K562 (cell line): ENCODE data around the gene ADARB2. TPM values are rescaled to one million over a fixed set of nuclear protein-coding genes. Genes with fewer than 3 reads are reported as not detected.

Experiments used
- ATAC-seq: fragments of 200-7000 bp; cut with Tn5 transposase; 3 replicates; pipeline ENCODE4 v1.9.1; 2020; ENCODE audit warnings: moderate library complexity
- BruUV-seq: library from RNA; stranded (reverse); fragments of 400-500 nt; replicated peaks from 2 replicates; lab custom pipeline; 2021; lab: Mats Ljungman, UMichigan
- CTCF ChIA-PET: fragments of 300-600 bp; formaldehyde crosslinking; extraction: SDS; loops from one replicate; lab custom pipeline; 2021; ENCODE audit warnings: low intra/inter-chr PET ratio; lab: Yijun Ruan, JAX
- POLR2A ChIA-PET: fragments of 300-600, 350-650 bp; sonication (Branson Sonifier 250); formaldehyde crosslinking; extraction: SDS; loops from one replicate; lab custom pipeline; 2021; ENCODE audit warnings: antibody characterized with exemption, inconsistent platforms; lab: Yijun Ruan, JAX
- DNase-seq, 4 experiments: peaks; one replicate each; pipeline versions ENCODE4 v3.0.0 to v3.0.0-alpha.2; 2011 to 2018; ENCODE audit warnings: low spot score in 3 of 4, mixed read lengths in 3 of 4; ENCODE audit errors: extremely low read depth in 1 of 4
- FAIRE-seq: peaks from 2 replicates; lab custom pipeline; 2011; peaks lifted over from hg19 to GRCh38; lab: Jason Lieb, UNC
- H2AFZ ChIP-seq: 2 replicates; pipeline ENCODE4 v1.6.0; 2011; ENCODE audit warnings: low read depth, low read length, control low read depth, inconsistent platforms
- H3K27ac ChIP-seq: fragments of 200-600 bp; 3 replicates; pipeline ENCODE4 v1.8.0; 2011; ENCODE audit warnings: low read depth, mild to moderate bottlenecking, control low read depth, inconsistent platforms, low read length, moderate library complexity, mixed read lengths; ENCODE audit errors: extremely low read depth
- H3K27me3 ChIP-seq, 2 experiments: fragments of 300-600 bp in 1 of 2; 2 replicates in 1 of 2; 3 replicates in 1 of 2; pipeline versions ENCODE4 v1.6.0 to v1.8.0; 2011; ENCODE audit warnings: inconsistent platforms in 2 of 2, low read length in 2 of 2, mild to moderate bottlenecking in 1 of 2, mixed read lengths in 1 of 2, moderate library complexity in 1 of 2; ENCODE audit not compliant: control insufficient read depth in 2 of 2, insufficient read depth in 2 of 2
- H3K36me3 ChIP-seq: fragments of 300-600 bp; 3 replicates; pipeline ENCODE4 v1.8.0; 2011; ENCODE audit warnings: mild to moderate bottlenecking, low read length, inconsistent platforms; ENCODE audit not compliant: control insufficient read depth, insufficient read depth
- H3K4me1 ChIP-seq, 2 experiments: fragments of 200-600 bp in 1 of 2; replicated peaks in 1 of 2; 2 replicates in 1 of 2; 3 replicates in 1 of 2; pipeline versions ENCODE4 v1.5.1 to v1.8.0; 2011; ENCODE audit warnings: inconsistent platforms in 2 of 2, low read length in 2 of 2, mild to moderate bottlenecking in 1 of 2, mixed read lengths in 1 of 2, moderate library complexity in 1 of 2; ENCODE audit not compliant: control insufficient read depth in 2 of 2, insufficient read depth in 2 of 2
- H3K4me2 ChIP-seq: 2 replicates; pipeline ENCODE4 v1.6.1; 2011; ENCODE audit warnings: low read length, control low read depth, inconsistent platforms, mixed read lengths; ENCODE audit not compliant: insufficient read depth
- H3K4me3 ChIP-seq: fragments of 200-600 bp; sonication (generic), shearing (Covaris generic); 2 replicates; pipeline ENCODE4 v1.5.1; 2016; ENCODE audit warnings: control low read depth, inconsistent platforms
- H3K79me2 ChIP-seq: fragments of 200-600 bp; 3 replicates; pipeline ENCODE4 v1.8.0; 2011; ENCODE audit warnings: low read length, inconsistent platforms; ENCODE audit not compliant: control insufficient read depth, insufficient read depth
- H3K9ac ChIP-seq, 2 experiments: 2 replicates each; pipeline versions ENCODE4 v1.6.0 to v1.6.1; 2011; ENCODE audit warnings: low read depth in 2 of 2, low read length in 2 of 2, control low read depth in 1 of 2, inconsistent platforms in 1 of 2, mild to moderate bottlenecking in 1 of 2, mixed read lengths in 1 of 2; ENCODE audit not compliant: insufficient read depth in 1 of 2
- H3K9me1 ChIP-seq: one replicate; pipeline ENCODE4 v1.6.0; 2011; ENCODE audit warnings: inconsistent platforms, mild to moderate bottlenecking, low read length, moderate library complexity; ENCODE audit not compliant: control insufficient read depth, insufficient read depth
- H3K9me3 ChIP-seq: replicated peaks from 2 replicates; pipeline ENCODE4 v1.5.1; 2011; ENCODE audit warnings: low read depth, low read length, inconsistent platforms; ENCODE audit not compliant: control insufficient read depth, insufficient read depth
- H4K20me1 ChIP-seq: replicated peaks from 2 replicates; pipeline ENCODE4 v1.6.1; 2011; ENCODE audit warnings: low read length, inconsistent platforms, mixed read lengths; ENCODE audit not compliant: control insufficient read depth, insufficient read depth
- LEF1 ChIP-seq: fragments of 450-650 bp; IDR thresholded peaks from 2 replicates; pipeline ENCODE4 v1.6.1; 2016; ENCODE audit warnings: mild to moderate bottlenecking
- MAFG ChIP-seq: fragments of 450-650 bp; conservative IDR thresholded peaks from 2 replicates; pipeline ENCODE4 v1.6.1; 2016; ENCODE audit warnings: missing genetic modification characterization, missing compliant biosample characterization
- MIER1 ChIP-seq: fragments of 450-650 bp; IDR thresholded peaks from 2 replicates; pipeline ENCODE4 v1.6.1; 2016; ENCODE audit warnings: antibody characterized with exemption, mild to moderate bottlenecking, low read depth
- RBM22 ChIP-seq: fragments of 200-400 bp; formaldehyde crosslinking; IDR thresholded peaks from 2 replicates; pipeline ENCODE4 v1.6.1; 2018; ENCODE audit warnings: low read length, low read depth; ENCODE audit not compliant: poor library complexity, severe bottlenecking
- TAF15 ChIP-seq: fragments of 200-400 bp; formaldehyde crosslinking; IDR thresholded peaks from 2 replicates; pipeline ENCODE4 v1.6.1; 2017; ENCODE audit warnings: mild to moderate bottlenecking, low read depth, low read length, moderate library complexity
- TCF7L2 ChIP-seq: fragments of 150-350 bp; IDR thresholded peaks from 2 replicates; pipeline ENCODE4 v1.6.1; 2016; ENCODE audit warnings: low read depth, mild to moderate bottlenecking, low read length, moderate library complexity
- ZNF274 ChIP-seq: IDR thresholded peaks from 2 replicates; pipeline ENCODE4 v1.6.1; 2011; ENCODE audit warnings: low read depth, mild to moderate bottlenecking, low read length, moderate library complexity, borderline replicate concordance
- ZNF282 ChIP-seq: sonication (generic); formaldehyde crosslinking; IDR thresholded peaks from 2 replicates; pipeline ENCODE4 v1.8.1; 2023; ENCODE audit warnings: missing genetic modification reagents
- ZNF764 ChIP-seq: fragments of 250-450 bp; sonication (Bioruptor Pico); IDR thresholded peaks from 2 replicates; pipeline ENCODE4 v1.4.0; 2020; ENCODE audit warnings: low read depth, mild to moderate bottlenecking, moderate library complexity
- WGBS: fragments of 100-300 bp; shearing (Covaris generic); methylation state at CpG from one replicate; pipeline ENCODE4 v1.1.6; 2016; ENCODE audit warnings: low coverage, mixed read lengths; ENCODE audit not compliant: insufficient coverage; ENCODE audit errors: missing lambda C conversion rate; 5-methylcytosine and 5-hydroxymethylcytosine counted together
- in situ Hi-C: fragments of 300-500 bp; cut with MboI; formaldehyde crosslinking; loops from 4 replicates; pipeline ENCODE4 v1.15.0; 2018; ENCODE audit warnings: inconsistent platforms, mixed read lengths
- intact Hi-C: fragments of 100-400 bp; cut with micrococcal nuclease; formaldehyde crosslinking; loops from 2 replicates; pipeline ENCODE4 v1.14.2; 2022
- polyA plus RNA-seq, 8 experiments: library from polyadenylated mRNA; depleted of rRNA in 4 of 8; stranded (reverse) in 5 of 8; unstranded in 3 of 8; fragments of >200 nt; fragmentation: Nextera tagmentation in 2 of 8; fragmentation: Illumina TruSeq in 1 of 8; extraction: Ambion mirVana in 2 of 8; extraction: Trizol in 1 of 8; gene quantifications; 2 replicates each; pipeline versions ENCODE4 v1.2.1 to v1.2.3, GENCODE V29; 2011 to 2014; ENCODE audit warnings: inconsistent platforms in 1 of 8, missing spikeins in 1 of 8
- total RNA-seq, 7 experiments: library from RNA; depleted of rRNA in 6 of 7; stranded (reverse); fragments of >200 nt in 6 of 7; fragmentation: Illumina TruSeq in 2 of 7; extraction: Trizol in 2 of 7; gene quantifications; 2 replicates each; pipeline versions ENCODE4 v1.2.1 to v1.2.3, GENCODE V29; 2011 to 2021; ENCODE audit warnings: low replicate concordance in 1 of 7
- TF ChIP-seq, protein P1 (sequence below): fragments of 450-650 bp; IDR thresholded peaks from 2 replicates; pipeline ENCODE4 v1.6.1; 2016; ENCODE audit warnings: mild to moderate bottlenecking, moderate library complexity

Gene ADARB2
- total and polyA plus RNA-seq, 9 of the 15 experiments (the other 6 are each of a cell fraction or from before 2014, with no cell fraction given): not detected

GRCh38 chr10:1274701-1275544, 462.4 kb downstream of the ADARB2 start:
- no TSS peak for BruUV-seq
- ChIA-PET POLR2A (interaction anchor here (0.6 kb wide), 1 partner anchor 589 kb away, joined by 3 read pairs; no protein-coding TSS in a partner anchor), CTCF (no interaction called here)
- no peak for FAIRE-seq
- no peaks in the 10 kb centered on the region for H3K36me3 ChIP-seq
- WGBS: 1% methylated on average over 14 of the region's 17 CpGs
- no peaks in the 10 kb centered on the region for H3K9me3 ChIP-seq
- no peak overlapping the region for H3K4me2 ChIP-seq
- in situ Hi-C loops: no loop called here
- no peak overlapping the region for H3K4me3 ChIP-seq
- no peak for ATAC-seq
- H3K4me1 ChIP-seq: no peaks in the 10 kb centered on the region
- H3K9ac ChIP-seq: no peak overlapping the region
- H4K20me1 ChIP-seq: peaks cover 9% of the 10 kb centered on the region; the same call in 1 of the 2 replicates
- no peak overlapping the region for H2AFZ ChIP-seq
- no peaks in the 10 kb centered on the region for H3K9me1 ChIP-seq
- no peak for DNase-seq
- H3K27me3 ChIP-seq: peaks cover 13 to 47% of the 10 kb centered on the region in 2 experiments; a peak in 3 of 5 replicates
- no peak overlapping the region for H3K27ac ChIP-seq
- intact Hi-C loops: no loop called here
- no peaks in the 10 kb centered on the region for H3K79me2 ChIP-seq
- TF ChIP-seq ZNF282: no peak
- TF ChIP-seq ZNF764: no peak
- no peak for TF ChIP-seq LEF1
- no peak for TF ChIP-seq MIER1
- TF ChIP-seq, protein P1, sequence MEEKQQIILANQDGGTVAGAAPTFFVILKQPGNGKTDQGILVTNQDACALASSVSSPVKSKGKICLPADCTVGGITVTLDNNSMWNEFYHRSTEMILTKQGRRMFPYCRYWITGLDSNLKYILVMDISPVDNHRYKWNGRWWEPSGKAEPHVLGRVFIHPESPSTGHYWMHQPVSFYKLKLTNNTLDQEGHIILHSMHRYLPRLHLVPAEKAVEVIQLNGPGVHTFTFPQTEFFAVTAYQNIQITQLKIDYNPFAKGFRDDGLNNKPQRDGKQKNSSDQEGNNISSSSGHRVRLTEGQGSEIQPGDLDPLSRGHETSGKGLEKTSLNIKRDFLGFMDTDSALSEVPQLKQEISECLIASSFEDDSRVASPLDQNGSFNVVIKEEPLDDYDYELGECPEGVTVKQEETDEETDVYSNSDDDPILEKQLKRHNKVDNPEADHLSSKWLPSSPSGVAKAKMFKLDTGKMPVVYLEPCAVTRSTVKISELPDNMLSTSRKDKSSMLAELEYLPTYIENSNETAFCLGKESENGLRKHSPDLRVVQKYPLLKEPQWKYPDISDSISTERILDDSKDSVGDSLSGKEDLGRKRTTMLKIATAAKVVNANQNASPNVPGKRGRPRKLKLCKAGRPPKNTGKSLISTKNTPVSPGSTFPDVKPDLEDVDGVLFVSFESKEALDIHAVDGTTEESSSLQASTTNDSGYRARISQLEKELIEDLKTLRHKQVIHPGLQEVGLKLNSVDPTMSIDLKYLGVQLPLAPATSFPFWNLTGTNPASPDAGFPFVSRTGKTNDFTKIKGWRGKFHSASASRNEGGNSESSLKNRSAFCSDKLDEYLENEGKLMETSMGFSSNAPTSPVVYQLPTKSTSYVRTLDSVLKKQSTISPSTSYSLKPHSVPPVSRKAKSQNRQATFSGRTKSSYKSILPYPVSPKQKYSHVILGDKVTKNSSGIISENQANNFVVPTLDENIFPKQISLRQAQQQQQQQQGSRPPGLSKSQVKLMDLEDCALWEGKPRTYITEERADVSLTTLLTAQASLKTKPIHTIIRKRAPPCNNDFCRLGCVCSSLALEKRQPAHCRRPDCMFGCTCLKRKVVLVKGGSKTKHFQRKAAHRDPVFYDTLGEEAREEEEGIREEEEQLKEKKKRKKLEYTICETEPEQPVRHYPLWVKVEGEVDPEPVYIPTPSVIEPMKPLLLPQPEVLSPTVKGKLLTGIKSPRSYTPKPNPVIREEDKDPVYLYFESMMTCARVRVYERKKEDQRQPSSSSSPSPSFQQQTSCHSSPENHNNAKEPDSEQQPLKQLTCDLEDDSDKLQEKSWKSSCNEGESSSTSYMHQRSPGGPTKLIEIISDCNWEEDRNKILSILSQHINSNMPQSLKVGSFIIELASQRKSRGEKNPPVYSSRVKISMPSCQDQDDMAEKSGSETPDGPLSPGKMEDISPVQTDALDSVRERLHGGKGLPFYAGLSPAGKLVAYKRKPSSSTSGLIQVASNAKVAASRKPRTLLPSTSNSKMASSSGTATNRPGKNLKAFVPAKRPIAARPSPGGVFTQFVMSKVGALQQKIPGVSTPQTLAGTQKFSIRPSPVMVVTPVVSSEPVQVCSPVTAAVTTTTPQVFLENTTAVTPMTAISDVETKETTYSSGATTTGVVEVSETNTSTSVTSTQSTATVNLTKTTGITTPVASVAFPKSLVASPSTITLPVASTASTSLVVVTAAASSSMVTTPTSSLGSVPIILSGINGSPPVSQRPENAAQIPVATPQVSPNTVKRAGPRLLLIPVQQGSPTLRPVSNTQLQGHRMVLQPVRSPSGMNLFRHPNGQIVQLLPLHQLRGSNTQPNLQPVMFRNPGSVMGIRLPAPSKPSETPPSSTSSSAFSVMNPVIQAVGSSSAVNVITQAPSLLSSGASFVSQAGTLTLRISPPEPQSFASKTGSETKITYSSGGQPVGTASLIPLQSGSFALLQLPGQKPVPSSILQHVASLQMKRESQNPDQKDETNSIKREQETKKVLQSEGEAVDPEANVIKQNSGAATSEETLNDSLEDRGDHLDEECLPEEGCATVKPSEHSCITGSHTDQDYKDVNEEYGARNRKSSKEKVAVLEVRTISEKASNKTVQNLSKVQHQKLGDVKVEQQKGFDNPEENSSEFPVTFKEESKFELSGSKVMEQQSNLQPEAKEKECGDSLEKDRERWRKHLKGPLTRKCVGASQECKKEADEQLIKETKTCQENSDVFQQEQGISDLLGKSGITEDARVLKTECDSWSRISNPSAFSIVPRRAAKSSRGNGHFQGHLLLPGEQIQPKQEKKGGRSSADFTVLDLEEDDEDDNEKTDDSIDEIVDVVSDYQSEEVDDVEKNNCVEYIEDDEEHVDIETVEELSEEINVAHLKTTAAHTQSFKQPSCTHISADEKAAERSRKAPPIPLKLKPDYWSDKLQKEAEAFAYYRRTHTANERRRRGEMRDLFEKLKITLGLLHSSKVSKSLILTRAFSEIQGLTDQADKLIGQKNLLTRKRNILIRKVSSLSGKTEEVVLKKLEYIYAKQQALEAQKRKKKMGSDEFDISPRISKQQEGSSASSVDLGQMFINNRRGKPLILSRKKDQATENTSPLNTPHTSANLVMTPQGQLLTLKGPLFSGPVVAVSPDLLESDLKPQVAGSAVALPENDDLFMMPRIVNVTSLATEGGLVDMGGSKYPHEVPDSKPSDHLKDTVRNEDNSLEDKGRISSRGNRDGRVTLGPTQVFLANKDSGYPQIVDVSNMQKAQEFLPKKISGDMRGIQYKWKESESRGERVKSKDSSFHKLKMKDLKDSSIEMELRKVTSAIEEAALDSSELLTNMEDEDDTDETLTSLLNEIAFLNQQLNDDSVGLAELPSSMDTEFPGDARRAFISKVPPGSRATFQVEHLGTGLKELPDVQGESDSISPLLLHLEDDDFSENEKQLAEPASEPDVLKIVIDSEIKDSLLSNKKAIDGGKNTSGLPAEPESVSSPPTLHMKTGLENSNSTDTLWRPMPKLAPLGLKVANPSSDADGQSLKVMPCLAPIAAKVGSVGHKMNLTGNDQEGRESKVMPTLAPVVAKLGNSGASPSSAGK: no peak
- TF ChIP-seq TCF7L2: no peak
- TF ChIP-seq TAF15: no peak
- TF ChIP-seq ZNF274: no peak
- no peak for TF ChIP-seq RBM22
- no peak for TF ChIP-seq MAFG
